Right forelimb (tissue), 1 donor: ENCODE measurements around the gene PCDHGA1.
A peak's percentile ranks its signal among the peaks of the same experiment; 100 is the strongest.
"Not testable (repeated sequence)": the region's sequence is repeated elsewhere in the genome, so short reads cannot be mapped to it uniquely, and the experiment has no call there.

Source experiments
- DNase-seq: peaks from one replicate; pipeline ENCODE4 v3.0.0-alpha.2; 2018

PCDHGA1 gene

DNA sequence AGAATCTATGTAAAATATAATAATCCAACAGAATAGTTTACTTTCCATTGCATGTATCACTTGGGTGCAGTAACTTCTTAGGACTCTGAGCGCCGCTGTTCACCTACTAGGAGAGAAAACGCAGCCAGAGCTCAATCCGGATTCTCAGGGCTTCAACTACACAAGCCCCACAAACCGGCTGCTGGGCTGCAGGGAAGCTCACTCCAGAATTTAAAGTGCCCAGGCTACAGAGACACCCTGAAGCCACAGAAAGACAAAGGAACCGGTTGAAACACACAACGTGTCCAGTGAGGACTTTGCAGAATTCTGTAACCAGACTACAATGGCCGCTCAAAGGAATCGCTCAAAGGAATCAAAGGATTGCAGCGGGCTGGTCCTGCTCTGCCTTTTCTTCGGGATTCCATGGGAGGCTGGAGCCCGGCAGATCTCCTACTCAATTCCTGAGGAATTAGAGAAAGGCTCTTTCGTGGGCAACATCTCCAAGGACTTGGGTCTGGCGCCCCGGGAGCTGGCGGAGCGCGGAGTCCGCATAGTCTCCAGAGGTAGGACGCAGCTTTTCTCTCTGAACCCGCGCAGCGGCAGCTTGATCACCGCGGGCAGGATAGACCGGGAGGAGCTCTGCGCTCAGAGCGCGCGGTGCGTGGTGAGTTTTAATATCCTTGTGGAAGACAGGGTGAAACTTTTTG is 82.7 kb downstream of the PCDHGA1 start, which contains the start of gene PCDHGA10:
TSS of gene PCDHGA10 (plus strand) at position 134 of the 686 bp plus-strand sequence. CDS start at position 323, 189 bp downstream.
- no peak for DNase-seq

DNA sequence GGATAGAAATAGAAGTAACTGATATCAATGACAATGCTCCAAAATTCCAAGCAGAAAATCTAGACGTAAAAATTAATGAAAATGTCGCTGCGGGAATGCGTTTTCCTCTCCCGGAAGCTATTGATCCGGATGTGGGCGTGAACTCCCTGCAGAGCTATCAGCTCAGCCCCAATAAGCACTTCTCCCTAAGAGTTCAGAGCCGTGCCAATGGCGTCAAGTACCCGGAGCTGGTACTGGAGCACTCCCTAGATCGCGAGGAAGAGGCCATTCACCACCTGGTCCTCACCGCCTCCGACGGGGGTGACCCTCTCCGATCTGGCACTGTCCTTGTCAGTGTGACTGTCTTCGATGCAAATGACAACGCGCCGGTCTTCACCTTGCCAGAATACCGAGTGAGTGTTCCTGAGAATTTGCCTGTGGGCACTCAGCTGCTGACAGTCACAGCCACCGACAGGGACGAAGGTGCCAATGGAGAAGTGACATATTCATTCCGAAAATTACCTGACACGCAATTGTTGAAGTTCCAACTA is 83.3 kb downstream of the PCDHGA1 start:
- no peak for DNase-seq

DNA sequence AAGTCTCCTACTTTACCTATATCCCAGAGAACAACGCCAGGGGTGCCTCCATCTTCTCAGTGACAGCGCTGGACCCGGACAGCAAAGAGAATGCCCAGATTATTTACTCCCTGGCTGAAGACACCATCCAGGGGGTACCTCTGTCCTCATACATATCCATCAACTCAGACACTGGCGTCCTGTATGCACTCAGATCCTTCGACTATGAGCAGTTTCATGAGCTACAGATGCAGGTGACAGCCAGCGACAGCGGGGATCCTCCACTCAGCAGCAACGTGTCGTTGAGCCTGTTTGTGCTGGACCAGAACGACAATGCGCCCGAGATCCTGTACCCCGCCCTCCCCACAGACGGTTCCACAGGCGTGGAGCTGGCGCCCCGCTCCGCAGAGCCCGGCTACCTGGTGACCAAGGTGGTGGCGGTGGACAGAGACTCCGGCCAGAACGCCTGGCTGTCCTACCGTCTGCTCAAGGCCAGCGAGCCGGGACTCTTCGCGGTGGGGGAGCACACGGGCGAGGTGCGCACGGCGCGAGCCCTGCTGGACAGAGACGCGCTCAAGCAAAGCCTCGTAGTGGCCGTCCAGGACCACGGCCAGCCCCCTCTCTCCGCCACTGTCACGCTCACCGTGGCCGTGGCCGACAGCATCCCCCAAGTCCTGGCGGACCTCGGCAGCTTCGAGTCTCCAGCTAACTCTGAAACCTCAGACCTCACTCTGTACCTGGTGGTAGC is 84.4 kb downstream of the PCDHGA1 start:
- DNase-seq: not testable (repeated sequence)

DNA sequence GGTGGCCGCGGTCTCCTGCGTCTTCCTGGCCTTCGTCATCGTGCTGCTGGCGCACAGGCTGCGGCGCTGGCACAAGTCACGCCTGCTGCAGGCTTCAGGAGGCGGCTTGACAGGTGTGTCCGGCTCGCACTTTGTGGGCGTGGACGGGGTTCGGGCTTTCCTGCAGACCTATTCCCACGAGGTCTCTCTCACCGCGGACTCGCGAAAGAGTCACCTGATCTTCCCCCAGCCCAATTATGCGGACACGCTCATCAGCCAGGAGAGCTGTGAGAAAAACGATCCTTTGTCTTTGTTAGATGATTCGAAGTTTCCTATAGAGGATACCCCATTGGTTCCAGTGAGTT is 84.9 kb downstream of the PCDHGA1 start:
- not testable (repeated sequence) for DNase-seq

DNA sequence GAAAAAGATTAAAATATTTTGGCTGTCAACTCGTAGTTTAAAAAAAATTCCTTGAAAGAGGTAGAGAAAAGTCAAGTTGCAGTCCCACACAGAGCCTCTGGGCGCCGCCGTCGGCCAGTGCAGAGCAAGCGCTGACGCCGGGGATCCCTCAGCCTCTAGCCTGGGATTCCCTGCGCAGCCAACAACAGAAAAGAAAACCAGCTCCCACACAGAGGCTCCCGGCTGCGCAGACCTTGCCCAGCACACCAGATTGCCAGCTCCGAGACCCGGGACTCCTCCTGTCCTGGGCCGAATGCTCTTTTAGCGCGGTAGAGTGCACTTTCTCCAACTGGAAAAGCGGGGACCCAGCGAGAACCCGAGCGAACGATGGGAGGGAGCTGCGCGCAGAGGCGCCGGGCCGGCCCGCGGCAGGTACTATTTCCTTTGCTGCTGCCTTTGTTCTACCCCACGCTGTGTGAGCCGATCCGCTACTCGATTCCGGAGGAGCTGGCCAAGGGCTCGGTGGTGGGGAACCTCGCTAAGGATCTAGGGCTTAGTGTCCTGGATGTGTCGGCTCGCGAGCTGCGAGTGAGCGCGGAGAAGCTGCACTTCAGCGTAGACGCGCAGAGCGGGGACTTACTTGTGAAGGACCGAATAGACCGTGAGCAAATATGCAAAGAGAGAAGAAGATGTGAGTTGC is 87.3 kb downstream of the PCDHGA1 start, which contains the start of gene PCDHGB7:
TSS of gene PCDHGB7 (plus strand) at position 184 of the 679 bp plus-strand sequence. CDS start at position 367, 183 bp downstream.
- peak; percentile 65 for DNase-seq

DNA sequence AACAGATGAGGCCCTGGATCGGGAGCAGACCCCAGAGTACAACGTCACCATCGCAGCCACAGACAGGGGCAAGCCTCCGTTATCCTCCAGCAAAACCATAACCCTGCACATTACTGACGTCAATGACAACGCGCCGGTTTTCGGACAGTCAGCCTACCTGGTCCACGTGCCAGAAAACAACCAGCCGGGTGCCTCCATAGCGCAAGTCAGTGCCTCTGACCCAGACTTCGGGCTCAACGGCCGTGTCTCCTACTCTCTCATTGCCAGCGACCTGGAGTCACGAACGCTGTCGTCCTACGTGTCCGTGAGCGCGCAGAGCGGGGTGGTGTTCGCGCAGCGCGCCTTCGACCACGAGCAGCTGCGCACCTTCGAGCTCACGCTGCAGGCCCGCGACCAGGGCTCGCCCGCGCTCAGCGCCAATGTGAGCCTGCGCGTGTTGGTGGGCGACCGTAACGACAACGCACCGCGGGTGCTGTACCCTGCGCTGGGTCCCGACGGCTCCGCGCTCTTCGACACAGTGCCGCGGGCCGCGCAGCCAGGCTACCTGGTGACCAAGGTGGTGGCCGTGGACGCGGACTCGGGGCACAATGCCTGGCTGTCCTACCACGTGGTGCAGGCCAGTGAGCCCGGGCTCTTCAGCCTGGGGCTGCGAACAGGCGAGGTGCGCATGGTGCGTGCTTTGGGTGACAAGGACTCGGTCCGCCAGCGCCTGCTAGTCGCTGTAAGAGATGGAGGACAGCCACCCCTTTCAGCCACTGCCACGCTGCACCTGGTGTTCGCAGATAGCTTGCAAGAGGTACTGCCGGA is 89.0 kb downstream of the PCDHGA1 start:
- DNase-seq: no peak

DNA sequence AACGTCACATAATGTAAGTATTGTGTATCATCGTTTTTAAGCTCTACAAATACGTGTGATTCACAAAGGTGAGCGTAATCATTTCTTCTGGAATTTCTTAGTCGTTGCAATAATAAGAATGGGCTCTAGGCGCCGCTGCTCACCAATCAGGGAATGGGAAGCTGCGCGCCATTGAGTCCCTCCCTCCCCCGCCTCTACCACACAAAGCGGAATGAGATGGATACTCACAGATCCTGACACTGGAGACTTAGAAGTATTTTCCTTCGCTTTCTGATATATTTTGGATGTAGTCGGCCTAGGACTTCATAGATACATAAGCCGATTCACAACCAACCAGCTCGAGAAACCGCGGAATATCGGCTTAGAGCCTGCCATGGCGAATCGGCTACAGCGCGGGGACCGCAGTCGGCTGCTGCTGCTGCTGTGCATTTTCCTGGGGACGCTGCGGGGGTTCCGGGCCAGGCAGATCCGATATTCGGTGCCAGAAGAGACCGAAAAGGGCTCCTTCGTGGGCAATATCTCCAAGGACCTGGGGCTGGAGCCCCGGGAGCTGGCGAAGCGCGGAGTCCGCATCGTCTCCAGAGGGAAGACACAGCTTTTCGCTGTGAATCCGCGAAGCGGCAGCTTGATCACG is 90.7 kb downstream of the PCDHGA1 start, which contains the start of gene PCDHGA11:
TSS of gene PCDHGA11 (plus strand) at position 197 of the 634 bp plus-strand sequence. CDS start at position 374, 177 bp downstream.
- no peak for DNase-seq

DNA sequence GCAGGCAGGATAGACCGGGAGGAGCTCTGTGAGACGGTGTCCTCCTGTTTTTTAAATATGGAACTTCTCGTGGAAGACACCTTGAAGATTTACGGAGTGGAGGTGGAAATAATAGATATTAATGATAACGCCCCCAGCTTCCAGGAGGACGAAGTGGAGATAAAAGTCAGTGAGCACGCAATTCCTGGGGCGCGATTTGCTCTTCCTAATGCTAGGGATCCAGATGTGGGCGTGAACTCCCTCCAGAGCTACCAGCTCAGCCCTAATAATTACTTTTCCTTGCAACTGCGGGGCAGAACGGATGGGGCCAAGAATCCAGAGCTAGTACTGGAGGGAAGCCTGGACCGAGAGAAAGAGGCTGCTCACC is 91.2 kb downstream of the PCDHGA1 start:
- DNase-seq: no peak

DNA sequence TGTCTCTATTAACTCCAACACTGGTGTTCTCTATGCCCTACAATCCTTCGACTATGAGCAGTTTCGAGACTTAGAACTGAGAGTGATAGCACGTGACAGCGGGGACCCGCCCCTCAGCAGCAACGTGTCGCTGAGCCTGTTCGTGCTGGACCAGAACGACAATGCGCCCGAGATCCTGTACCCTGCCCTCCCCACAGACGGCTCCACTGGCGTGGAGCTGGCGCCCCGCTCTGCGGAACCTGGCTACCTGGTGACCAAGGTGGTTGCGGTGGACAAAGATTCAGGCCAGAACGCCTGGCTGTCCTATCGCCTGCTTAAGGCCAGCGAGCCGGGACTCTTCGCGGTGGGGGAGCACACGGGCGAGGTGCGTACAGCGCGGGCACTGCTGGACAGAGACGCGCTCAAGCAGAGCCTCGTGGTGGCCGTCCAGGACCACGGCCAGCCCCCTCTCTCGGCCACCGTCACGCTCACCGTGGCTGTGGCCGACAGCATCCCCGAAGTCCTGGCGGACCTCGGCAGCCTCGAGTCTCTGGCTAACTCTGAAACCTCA is 92.5 kb downstream of the PCDHGA1 start:
- no peak for DNase-seq

DNA sequence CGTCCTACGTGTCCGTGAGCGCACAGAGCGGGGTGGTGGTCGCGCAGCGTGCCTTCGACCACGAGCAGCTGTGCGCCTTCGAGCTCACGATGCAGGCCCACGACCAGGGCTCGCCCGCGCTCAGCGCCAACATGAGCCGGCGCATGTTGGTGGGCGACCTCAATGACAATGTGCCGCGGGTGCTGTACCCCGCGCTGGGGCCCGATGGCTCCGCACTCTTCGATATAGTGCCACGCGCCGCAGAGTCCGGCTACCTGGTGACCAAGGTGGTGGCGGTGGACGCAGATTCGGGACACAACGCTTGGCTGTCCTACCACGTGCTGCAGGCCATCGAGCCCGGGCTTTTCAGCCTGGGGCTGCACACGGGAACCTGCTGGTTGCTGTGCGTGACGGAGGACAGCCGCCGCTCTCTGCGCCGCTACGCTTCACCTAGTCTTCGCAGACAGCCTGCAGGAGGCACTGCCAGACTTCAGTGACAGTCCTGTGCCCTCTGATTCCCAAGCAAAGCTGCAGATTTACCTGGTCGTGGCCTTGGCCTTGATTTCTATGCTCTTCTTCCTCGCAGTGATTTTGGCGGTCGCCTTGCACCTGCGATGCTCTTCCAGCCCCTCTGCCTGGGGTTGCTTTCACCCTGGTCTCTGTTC is 97.6 kb downstream of the PCDHGA1 start:
- DNase-seq: no peak

DNA sequence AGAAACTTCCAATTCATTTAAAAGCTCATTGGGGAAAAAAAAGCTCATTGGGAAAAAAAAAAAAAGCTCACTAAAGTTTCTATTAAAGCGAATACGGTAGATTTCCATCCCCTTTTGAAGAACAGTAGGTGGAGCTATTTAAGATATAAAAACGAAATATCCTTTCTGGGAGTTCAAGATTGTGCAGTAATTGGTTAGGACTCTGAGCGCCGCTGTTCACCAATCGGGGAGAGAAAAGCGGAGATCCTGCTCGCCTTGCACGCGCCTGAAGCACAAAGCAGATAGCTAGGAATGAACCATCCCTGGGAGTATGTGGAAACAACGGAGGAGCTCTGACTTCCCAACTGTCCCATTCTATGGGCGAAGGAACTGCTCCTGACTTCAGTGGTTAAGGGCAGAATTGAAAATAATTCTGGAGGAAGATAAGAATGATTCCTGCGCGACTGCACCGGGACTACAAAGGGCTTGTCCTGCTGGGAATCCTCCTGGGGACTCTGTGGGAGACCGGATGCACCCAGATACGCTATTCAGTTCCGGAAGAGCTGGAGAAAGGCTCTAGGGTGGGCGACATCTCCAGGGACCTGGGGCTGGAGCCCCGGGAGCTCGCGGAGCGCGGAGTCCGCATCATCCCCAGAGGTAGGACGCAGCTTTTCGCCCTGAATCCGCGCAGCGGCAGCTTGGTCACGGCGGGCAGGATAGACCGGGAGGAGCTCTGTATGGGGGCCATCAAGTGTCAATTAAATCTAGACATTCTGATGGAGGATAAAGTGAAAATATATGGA is 100.2 kb downstream of the PCDHGA1 start, which contains the start of gene PCDHGA12:
TSS of gene PCDHGA12 (plus strand) at position 176 of the 782 bp plus-strand sequence. CDS start at position 429, 253 bp downstream.
- DNase-seq: no peak

DNA sequence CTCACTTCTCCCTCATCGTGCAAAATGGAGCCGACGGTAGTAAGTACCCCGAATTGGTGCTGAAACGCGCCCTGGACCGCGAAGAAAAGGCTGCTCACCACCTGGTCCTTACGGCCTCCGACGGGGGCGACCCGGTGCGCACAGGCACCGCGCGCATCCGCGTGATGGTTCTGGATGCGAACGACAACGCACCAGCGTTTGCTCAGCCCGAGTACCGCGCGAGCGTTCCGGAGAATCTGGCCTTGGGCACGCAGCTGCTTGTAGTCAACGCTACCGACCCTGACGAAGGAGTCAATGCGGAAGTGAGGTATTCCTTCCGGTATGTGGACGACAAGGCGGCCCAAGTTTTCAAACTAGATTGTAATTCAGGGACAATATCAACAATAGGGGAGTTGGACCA is 101.0 kb downstream of the PCDHGA1 start:
- no peak for DNase-seq

DNA sequence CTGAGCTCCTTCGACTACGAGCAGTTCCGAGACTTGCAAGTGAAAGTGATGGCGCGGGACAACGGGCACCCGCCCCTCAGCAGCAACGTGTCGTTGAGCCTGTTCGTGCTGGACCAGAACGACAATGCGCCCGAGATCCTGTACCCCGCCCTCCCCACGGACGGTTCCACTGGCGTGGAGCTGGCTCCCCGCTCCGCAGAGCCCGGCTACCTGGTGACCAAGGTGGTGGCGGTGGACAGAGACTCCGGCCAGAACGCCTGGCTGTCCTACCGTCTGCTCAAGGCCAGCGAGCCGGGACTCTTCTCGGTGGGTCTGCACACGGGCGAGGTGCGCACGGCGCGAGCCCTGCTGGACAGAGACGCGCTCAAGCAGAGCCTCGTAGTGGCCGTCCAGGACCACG is 102.0 kb downstream of the PCDHGA1 start:
- DNase-seq: not testable (repeated sequence)

DNA sequence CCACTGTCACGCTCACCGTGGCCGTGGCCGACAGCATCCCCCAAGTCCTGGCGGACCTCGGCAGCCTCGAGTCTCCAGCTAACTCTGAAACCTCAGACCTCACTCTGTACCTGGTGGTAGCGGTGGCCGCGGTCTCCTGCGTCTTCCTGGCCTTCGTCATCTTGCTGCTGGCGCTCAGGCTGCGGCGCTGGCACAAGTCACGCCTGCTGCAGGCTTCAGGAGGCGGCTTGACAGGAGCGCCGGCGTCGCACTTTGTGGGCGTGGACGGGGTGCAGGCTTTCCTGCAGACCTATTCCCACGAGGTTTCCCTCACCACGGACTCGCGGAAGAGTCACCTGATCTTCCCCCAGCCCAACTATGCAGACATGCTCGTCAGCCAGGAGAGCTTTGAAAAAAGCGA is 102.4 kb downstream of the PCDHGA1 start:
- not testable (repeated sequence) for DNase-seq

DNA sequence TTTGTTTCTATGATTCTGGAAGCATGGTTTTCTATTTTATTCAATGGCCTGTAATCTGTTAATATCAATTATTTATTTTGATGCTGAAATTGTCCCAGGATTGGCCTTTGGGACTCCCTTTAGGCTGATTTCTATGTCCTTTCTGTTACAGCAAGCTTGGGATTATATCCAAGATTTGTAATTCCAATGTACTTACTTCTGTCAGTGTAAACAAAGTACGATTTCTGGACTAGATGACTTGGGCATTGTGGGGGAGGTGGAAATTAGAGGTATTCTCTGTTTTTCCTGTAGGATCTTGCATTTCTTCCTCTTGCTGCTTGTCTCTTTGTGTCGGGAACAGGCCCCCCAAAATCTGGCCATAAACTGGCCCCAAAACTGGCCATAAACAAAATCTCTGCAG is 103.7 kb downstream of the PCDHGA1 start:
- no peak for DNase-seq

DNA sequence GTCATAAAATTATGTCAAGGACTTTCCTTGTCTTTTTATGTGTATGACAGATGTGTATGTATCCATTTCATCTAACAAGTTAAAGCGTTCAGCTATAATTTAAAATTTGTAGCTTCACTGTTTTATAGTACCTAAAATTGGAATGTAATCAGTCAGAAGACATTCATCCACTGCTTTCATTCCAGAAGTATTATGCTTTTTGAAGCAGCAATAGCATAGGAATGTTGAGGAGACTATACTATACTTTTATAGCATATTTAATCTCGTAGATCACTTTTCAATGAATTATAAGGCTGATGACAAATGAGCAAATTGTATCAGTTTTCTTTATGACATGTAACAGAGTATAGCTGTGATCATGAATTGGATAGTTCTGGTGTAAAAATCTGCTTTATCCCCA is 106.9 kb downstream of the PCDHGA1 start:
- DNase-seq: no peak

DNA sequence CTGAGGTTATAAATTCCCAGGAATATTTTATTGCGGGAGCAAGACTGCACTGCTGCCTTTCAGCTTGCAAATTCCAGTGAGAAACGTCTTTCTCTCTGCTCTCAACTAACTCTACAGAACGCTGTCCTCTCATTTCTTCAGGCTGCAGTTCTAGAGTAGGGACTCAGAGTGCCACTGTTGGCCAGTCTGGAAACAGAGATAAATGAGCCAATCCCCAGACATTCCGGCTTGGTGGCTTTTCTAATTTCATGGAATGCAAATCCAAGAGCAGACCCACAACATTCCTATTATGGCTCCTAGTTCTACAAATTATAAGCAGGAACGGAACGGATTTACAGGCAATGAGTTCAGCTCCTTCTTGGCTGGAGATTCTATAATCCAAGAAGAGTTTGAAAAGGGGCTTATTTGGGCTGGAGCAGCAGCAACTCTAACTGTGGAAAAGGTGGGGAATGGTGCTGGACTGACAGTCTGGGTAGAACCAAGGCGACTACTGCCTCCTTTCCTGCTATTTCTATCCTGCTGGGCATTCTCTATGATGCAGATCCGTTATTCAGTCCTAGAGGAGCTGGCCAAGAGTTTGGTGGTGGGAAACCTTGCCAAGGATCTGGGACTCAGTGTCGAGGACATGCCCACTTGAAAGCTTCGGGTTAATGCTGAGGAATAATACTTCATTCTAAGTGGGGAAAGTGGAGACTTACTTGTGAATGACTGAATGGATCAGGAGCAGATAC is 109.3 kb downstream of the PCDHGA1 start:
- DNase-seq: no peak

DNA sequence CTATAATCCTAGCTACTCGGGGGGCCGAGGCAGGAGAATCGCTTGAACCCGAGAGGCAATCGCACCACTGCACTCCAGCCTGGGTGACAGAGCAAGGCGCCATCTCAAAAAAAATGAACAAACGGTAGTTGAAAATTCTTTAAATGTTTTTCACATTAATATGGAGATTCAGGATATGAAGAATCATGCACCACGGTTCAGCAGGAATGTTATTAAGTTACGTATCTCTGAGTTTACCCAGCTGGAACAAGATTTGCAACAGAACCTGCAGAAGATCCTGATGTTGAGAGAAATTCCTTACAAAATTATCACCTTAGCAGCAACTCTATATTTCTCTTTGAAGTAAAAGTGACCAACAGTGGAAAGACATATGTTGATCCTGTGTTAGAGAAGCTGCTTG is 110.0 kb downstream of the PCDHGA1 start:
- no peak for DNase-seq

DNA sequence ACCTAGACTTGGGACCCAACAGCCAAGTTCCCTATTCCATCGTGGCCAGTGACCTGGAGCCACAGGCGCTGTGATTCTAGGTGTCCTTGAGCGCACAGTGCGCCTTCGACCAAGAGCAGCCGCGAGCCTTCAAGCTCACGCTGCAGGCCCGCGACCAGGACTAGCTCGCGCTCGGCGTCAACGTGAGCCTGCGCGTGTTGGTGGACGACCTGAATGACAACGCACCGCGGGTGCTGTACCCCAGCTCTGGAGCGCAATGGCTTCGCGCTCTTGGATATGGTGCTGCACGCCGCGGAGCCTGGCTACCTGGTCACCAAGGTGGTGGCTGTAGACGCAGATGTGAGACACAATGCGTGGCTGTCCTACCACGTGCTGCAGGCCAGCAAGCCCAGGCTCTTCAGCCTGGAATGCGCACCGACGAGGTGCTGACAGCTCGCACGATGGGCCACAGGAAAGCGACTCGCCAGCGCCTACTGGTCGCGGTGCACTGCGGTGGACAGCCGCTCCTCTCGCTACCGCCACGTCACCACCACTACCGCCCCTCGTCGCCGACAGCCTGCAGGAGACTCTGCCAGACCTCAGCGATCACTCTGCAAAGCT is 111.4 kb downstream of the PCDHGA1 start:
- DNase-seq: no peak
